ENCODE data around the gene GYS1. TPM values are rescaled to one million over a fixed set of nuclear protein-coding genes. Genes with fewer than 3 reads are reported as not detected.

GYS1 gene
- total RNA-seq, 6 experiments from 2014 or later: 76.0 to 90.8 (median 87.5) TPM

DNA sequence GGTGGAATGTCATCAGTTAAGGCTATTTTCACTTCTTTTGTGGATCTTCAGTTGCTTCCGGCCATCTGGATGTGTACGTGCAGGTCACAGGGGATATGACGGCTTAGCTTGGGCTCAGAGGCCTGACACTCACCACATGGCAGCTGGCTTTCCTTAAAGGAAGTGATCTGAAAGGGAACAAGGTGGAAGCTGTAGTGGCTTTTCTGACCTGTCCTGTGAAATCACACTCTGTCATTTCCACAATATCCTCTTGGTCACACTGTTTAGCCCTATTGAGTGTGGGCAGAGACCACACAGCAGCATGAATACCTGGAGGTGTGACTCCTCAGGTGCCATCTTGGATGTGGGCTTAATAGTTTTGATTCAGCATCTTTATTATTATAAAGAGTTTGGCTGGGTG lies 43.0 kb downstream of the GYS1 start:
- no peak overlapping the region for H3K27ac Mint-ChIP-seq
- H3K36me3 Mint-ChIP-seq (ENCODE audit: low read depth): peaks cover 15% of the 10 kb centered on the region
- TF ChIP-seq, protein P1, sequence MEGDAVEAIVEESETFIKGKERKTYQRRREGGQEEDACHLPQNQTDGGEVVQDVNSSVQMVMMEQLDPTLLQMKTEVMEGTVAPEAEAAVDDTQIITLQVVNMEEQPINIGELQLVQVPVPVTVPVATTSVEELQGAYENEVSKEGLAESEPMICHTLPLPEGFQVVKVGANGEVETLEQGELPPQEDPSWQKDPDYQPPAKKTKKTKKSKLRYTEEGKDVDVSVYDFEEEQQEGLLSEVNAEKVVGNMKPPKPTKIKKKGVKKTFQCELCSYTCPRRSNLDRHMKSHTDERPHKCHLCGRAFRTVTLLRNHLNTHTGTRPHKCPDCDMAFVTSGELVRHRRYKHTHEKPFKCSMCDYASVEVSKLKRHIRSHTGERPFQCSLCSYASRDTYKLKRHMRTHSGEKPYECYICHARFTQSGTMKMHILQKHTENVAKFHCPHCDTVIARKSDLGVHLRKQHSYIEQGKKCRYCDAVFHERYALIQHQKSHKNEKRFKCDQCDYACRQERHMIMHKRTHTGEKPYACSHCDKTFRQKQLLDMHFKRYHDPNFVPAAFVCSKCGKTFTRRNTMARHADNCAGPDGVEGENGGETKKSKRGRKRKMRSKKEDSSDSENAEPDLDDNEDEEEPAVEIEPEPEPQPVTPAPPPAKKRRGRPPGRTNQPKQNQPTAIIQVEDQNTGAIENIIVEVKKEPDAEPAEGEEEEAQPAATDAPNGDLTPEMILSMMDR (IDR thresholded peaks at IDR 0.05): no peak
- H3K4me3 Mint-ChIP-seq: no peak overlapping the region
- DNase-seq: no peak
- H3K27me3 Mint-ChIP-seq (ENCODE audit: insufficient read depth): no peaks in the 10 kb centered on the region
- H3K9me3 Mint-ChIP-seq: peaks cover 17% of the 10 kb centered on the region
- peaks cover 12% of the 10 kb centered on the region for H3K4me1 Mint-ChIP-seq (ENCODE audit: low read depth)

DNA sequence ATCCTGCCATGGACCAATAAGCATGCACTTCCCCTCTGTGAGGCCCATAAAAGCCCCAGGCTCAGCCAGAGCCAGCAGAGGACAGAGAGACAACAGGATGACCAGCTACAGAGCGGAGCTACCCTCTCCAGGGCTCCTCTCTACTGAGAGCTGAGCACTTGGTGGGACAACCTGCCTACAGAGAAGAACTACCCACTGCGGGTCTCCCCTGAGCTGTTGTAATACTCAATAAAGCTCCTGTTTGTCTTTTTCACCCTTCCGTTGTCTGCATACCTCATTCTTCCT lies 45.9 kb downstream of the GYS1 start:
- Mint-ChIP-seq H3K27ac (no peak overlapping the region), H3K4me3 (no peak overlapping the region), H3K4me1 (ENCODE audit: low read depth) (peaks cover 6% of the 10 kb centered on the region; the same call in 1 of the 2 replicates), H3K27me3 (ENCODE audit: insufficient read depth) (no peaks in the 10 kb centered on the region), H3K36me3 (ENCODE audit: low read depth) (peaks cover 14% of the 10 kb centered on the region), H3K9me3 (peaks cover 17% of the 10 kb centered on the region)
- TF ChIP-seq, protein P1 (IDR thresholded peaks at IDR 0.05): no peak
- no peak for DNase-seq

GRCh38 chr19:48946463-48947257 lies 46.4 kb downstream of the GYS1 start:
- Mint-ChIP-seq H3K27ac (no peak overlapping the region), H3K27me3 (ENCODE audit: insufficient read depth) (peaks cover 1% of the 10 kb centered on the region; the same call in 1 of the 2 replicates), H3K4me1 (ENCODE audit: low read depth) (peaks cover 6% of the 10 kb centered on the region; the same call in 1 of the 2 replicates), H3K36me3 (ENCODE audit: low read depth) (peaks cover 14% of the 10 kb centered on the region), H3K4me3 (no peak overlapping the region), H3K9me3 (peaks cover 17% of the 10 kb centered on the region)
- DNase-seq: no peak
- TF ChIP-seq, protein P1 (IDR thresholded peaks at IDR 0.05): no peak

GRCh38 chr19:48945817-48946216 lies 47.3 kb downstream of the GYS1 start:
- Mint-ChIP-seq H3K27me3 (ENCODE audit: insufficient read depth) (peaks cover 1% of the 10 kb centered on the region; the same call in 1 of the 2 replicates), H3K9me3 (peaks cover 25% of the 10 kb centered on the region), H3K27ac (no peak overlapping the region), H3K4me1 (ENCODE audit: low read depth) (peaks cover 6% of the 10 kb centered on the region; the same call in 1 of the 2 replicates), H3K4me3 (no peak overlapping the region), H3K36me3 (ENCODE audit: low read depth) (peaks cover 19% of the 10 kb centered on the region)
- DNase-seq: no peak
- TF ChIP-seq, protein P1 (IDR thresholded peaks at IDR 0.05): no peak

- H3K4me1 Mint-ChIP-seq (ENCODE audit: low read depth): peaks cover 6% of the 10 kb centered on the region; the same call in 1 of the 2 replicates
- H3K27me3 Mint-ChIP-seq (ENCODE audit: insufficient read depth): peaks cover 1% of the 10 kb centered on the region; the same call in 1 of the 2 replicates
- peaks cover 26% of the 10 kb centered on the region for H3K9me3 Mint-ChIP-seq
- H3K27ac Mint-ChIP-seq: no peak overlapping the region
- TF ChIP-seq, protein P1 (IDR thresholded peaks at IDR 0.05): no peak
- DNase-seq: no peak
- H3K36me3 Mint-ChIP-seq (ENCODE audit: low read depth): peaks cover 19% of the 10 kb centered on the region
- no peak overlapping the region for H3K4me3 Mint-ChIP-seq
These were observed 47.7 kb downstream of the GYS1 start for GRCh38 chr19:48945415-48945814.
